NT2/D1 (cell line): Measurements from ENCODE around the gene SP2.
"Not testable (repeated sequence)": the region's sequence is repeated elsewhere in the genome, so short reads cannot be mapped to it uniquely, and the experiment has no call there.

Experiments
- DNase-seq: peaks from one replicate; pipeline ENCODE4 v3.0.0-alpha.2; 2011; ENCODE audit warnings: low read depth, low spot score
- H3K27me3 ChIP-seq: 2 replicates; pipeline ENCODE4 v1.6.0; 2011; ENCODE audit warnings: mild to moderate bottlenecking; ENCODE audit not compliant: insufficient read length, insufficient read depth
- H3K36me3 ChIP-seq: 2 replicates; pipeline ENCODE4 v1.6.1; 2011; ENCODE audit warnings: mild to moderate bottlenecking, low read length, mixed read lengths; ENCODE audit not compliant: insufficient read depth, insufficient read length
- H3K4me1 ChIP-seq: 2 replicates; pipeline ENCODE4 v1.5.1; 2011; ENCODE audit not compliant: insufficient read depth, insufficient read length
- H3K4me3 ChIP-seq: 2 replicates; pipeline ENCODE4 v1.5.1; 2011; ENCODE audit warnings: low read depth; ENCODE audit not compliant: insufficient read length
- H3K9ac ChIP-seq: 2 replicates; pipeline ENCODE4 v1.6.0; 2011; ENCODE audit warnings: low read depth; ENCODE audit not compliant: insufficient read length
- H3K9me3 ChIP-seq: 2 replicates; pipeline ENCODE4 v1.5.1; 2011; ENCODE audit warnings: mild to moderate bottlenecking, low read length; ENCODE audit not compliant: insufficient read depth
- SUZ12 ChIP-seq: IDR thresholded peaks from 2 replicates; pipeline ENCODE4 v1.6.1; 2011; ENCODE audit not compliant: insufficient read length, insufficient read depth; ENCODE audit errors: extremely low read depth
- YY1 ChIP-seq: IDR thresholded peaks from 2 replicates; pipeline ENCODE4 v1.6.1; 2011; ENCODE audit not compliant: insufficient read length, insufficient read depth
- ZNF274 ChIP-seq: IDR thresholded peaks from 2 replicates; pipeline ENCODE4 v1.6.1; 2011; ENCODE audit warnings: mild to moderate bottlenecking, low read depth, low read length

SP2 gene

DNA sequence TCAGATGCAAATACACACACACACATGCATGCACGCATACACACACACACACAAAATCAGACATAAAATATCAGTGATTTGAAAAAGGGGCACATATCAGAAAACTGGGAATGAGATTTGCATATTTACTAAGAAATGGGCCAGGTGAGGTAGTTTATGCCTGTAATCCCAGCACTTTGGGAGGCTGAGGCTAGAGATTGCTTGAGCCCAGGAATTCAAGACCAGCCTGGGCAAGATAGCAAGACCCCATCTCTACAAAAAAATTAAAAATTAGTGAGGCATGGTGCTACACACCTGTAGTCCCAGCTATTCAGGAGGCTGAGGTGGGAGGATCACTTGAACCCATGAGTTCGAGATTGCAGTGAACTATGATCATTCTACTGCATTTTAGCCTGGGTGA is 23.0 kb downstream of the SP2 start:
- Histone ChIP-seq H3K4me3 (no peak overlapping the region), H3K4me1 (no peaks in the 10 kb centered on the region), H3K27me3 (no peaks in the 10 kb centered on the region), H3K36me3 (peaks cover 34% of the 10 kb centered on the region), H3K9ac (no peak overlapping the region), H3K9me3 (no peaks in the 10 kb centered on the region)
- no peak for TF ChIP-seq YY1
- no peak for TF ChIP-seq SUZ12
- no peak for TF ChIP-seq ZNF274
- DNase-seq, result no peak

DNA sequence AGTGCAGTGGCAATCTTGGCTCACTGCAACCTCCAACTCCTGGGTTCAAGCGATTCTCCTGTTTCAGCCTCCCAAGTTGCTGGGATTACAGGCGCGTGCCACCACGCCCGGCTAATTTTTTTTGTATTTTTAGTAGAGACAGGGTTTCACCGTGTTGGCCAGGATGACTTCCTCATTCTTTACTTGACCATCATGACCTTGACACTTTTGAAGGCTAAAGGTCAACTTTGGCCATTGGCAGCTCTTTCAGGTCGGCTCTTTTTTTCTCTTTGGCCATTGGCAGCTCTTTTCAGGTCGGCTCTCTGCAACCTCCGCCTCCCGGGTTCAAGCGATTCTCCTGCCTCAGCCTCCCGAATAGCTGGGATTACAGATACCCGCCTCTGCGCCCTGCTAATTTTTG is 23.9 kb downstream of the SP2 start:
- H3K36me3 ChIP-seq, result peaks cover 43% of the 10 kb centered on the region
- H3K4me3 ChIP-seq, H3K9ac ChIP-seq, H3K4me1 ChIP-seq, H3K27me3 ChIP-seq, H3K9me3 ChIP-seq, DNase-seq: not testable (repeated sequence)

DNA sequence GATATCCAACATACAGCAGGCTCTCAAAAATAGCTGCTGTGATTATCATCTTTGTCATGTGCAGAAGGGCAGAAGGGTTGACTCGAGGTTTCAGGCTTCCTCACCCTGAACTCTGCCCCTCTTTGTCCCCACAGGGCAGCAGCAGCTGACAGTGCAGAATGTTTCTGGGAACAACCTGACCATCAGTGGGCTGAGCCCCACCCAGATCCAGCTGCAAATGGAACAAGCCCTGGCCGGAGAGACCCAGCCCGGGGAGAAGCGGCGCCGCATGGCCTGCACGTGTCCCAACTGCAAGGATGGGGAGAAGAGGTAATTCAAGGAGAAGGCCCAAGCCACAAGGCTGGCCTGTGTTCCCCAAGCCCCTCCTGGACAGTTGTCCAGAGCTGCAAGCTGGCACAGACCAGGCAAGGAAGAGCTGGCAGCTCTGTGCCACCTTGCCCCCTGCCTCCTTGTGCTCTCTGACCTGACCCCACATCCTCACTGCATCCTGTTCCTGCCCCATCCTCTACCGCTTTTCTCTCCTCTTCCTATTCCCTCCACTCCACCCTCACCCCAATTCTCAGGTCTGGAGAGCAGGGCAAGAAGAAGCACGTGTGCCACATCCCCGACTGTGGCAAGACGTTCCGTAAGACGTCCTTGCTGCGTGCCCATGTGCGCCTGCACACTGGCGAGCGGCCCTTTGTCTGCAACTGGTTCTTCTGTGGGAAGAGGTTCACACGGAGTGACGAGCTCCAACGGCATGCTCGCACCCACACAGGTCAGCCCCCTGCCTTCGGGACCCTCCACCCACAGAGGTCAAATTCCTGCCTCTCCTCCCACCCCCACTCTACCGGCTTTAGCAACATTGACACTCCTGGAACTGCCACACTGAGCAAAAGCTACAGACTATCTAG is 29.0 kb downstream of the SP2 start:
- no peaks in the 10 kb centered on the region for H3K9me3 ChIP-seq
- H3K27me3 ChIP-seq, result no peaks in the 10 kb centered on the region
- H3K9ac ChIP-seq, result peak overlapping the region; percentile 27
- no peak overlapping the region for H3K4me3 ChIP-seq
- TF ChIP-seq ZNF274 (no peak), YY1 (no peak), SUZ12 (no peak)
- H3K36me3 ChIP-seq, result peaks cover 61% of the 10 kb centered on the region
- no peak for DNase-seq
- peaks cover 4% of the 10 kb centered on the region for H3K4me1 ChIP-seq

DNA sequence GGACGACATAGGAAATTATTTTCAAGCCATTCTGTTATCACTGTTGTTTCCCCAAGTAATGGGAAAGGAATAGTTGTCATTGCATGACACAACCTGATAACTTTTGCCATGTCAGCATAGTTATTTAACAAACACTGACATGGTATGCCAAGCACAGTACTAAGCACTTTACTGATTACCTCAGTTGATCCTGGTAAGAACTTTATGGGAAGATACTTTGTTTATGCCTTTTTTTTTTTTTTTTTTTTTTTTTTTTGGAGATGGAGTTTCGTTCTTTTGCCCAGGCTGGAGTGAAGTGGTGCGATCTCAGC is 29.6 kb downstream of the SP2 start:
- TF ChIP-seq SUZ12 (no peak), ZNF274 (no peak), YY1 (no peak)
- H3K36me3 ChIP-seq, result peaks cover 67% of the 10 kb centered on the region

DNA sequence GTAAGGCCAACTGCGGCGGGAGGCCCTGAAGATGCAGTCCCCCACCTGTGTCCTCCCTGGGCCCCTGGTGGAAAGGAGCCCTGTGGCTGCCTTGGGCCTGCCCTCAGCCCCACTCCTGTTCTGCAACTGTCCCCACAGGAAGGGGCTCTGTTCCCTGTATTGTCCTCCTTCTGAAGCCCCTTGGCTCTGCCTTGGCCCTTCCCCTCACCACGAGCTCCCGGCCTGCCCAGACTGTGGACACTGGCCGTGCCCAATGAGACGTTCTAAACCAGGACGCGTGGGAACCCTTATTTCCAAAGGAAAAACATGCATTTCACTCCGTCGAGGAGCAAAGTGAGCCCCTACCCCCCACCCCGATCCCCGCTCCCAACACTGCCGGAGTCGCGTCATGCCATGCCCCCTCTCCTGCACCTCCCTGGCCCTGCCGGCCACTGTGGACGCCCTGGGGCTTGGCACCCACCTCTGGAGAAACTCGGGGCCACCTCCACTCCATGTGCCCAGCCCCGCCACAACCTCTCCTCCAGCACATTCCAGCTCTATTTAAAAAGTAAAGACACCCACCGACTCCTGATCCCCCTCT is 31.9 kb downstream of the SP2 start:
- Histone ChIP-seq H3K4me1 (peaks cover 4% of the 10 kb centered on the region), H3K9me3 (no peaks in the 10 kb centered on the region), H3K36me3 (peaks cover 63% of the 10 kb centered on the region), H3K27me3 (no peaks in the 10 kb centered on the region), H3K4me3 (no peak overlapping the region), H3K9ac (no peak overlapping the region)
- DNase-seq, result no peak
- TF ChIP-seq YY1 (no peak), ZNF274 (no peak), SUZ12 (no peak)

More for the DNA sequence above, 29.6 kb downstream of the SP2 start:
- no peaks in the 10 kb centered on the region for H3K9me3 ChIP-seq
- no peak overlapping the region for H3K9ac ChIP-seq
- no peak overlapping the region for H3K4me3 ChIP-seq
- H3K4me1 ChIP-seq, result peaks cover 4% of the 10 kb centered on the region
- DNase-seq, result no peak
- no peaks in the 10 kb centered on the region for H3K27me3 ChIP-seq

DNA sequence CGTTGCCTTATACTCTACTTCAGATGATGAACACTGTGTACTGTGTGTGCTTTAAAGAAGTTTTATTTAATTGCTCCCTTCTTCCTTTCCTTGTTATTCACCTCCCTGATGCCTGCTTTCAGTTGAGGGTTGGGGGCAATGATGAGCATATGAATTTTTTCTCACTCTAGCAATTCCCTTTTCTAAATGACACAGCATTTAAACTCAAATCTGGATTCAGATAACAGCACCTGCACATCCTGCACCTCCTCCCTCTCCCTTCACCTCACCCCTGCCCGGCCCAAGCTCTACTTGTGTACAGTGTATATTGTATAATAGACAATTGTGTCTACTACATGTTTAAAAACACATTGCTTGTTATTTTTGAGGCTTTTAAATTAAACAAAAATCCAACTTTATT is 32.4 kb downstream of the SP2 start:
- no peaks in the 10 kb centered on the region for H3K9me3 ChIP-seq
- DNase-seq, result no peak
- TF ChIP-seq ZNF274, result no peak
- H3K4me1 ChIP-seq, result peaks cover 4% of the 10 kb centered on the region
- H3K27me3 ChIP-seq, result no peaks in the 10 kb centered on the region
- no peak overlapping the region for H3K4me3 ChIP-seq
- H3K36me3 ChIP-seq, result peaks cover 58% of the 10 kb centered on the region
- no peak overlapping the region for H3K9ac ChIP-seq

DNA sequence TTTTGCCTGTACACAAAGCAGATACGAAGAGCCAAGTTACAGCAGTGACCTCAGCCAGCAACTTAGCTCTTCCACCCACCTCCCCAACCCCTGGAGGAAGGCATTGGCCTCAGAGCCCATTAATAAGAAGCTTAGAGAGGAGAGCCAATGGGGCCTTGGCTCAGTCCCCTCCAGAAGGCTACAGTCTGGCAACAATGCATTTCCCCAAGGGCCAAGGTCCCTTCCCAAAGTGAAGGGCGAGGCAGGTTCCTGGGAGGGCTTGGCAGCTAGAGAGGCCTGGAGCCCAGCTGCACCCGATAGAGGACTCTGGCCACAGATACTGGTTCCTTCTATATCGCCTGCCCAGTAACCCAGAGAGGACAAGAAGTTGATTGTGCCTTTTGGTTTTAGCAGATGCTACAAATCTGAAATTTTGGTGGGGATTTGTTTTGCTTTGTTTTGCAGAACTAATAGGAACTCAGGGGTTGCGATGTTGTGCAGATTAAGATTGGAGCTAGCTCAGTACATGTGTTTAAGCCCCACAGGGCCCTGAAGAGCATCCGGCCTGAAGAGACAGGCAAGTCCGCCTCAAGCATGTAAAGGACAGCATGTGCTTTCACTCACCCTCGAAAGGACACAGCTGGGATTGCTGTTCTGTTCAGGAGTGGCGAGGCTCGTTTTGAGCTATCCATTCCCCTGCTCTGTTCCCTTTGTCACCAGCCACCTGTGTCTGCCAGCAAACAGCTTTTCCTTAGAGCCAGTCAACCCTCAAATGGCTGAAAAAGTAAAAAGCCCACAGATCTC is 33.4 kb downstream of the SP2 start:
- Histone ChIP-seq H3K27me3 (no peaks in the 10 kb centered on the region), H3K4me1 (peaks cover 4% of the 10 kb centered on the region), H3K4me3 (no peak overlapping the region), H3K9me3 (no peaks in the 10 kb centered on the region), H3K36me3 (peaks cover 51% of the 10 kb centered on the region), H3K9ac (no peak overlapping the region)
- no peak for DNase-seq
- TF ChIP-seq SUZ12, result no peak
- TF ChIP-seq ZNF274, result no peak
- TF ChIP-seq YY1, result no peak
